Chondrocyte (in vitro differentiated cells): Measurements from ENCODE around the gene LRBA. TPM values are rescaled to one million over a fixed set of nuclear protein-coding genes. Genes with fewer than 3 reads are reported as not detected.
A peak's percentile ranks its signal among the peaks of the same experiment; 100 is the strongest.

ENCODE experiments used
- DNase-seq: peaks from one replicate; pipeline ENCODE4 v3.0.0; 2021; ENCODE audit warnings: mixed read lengths, low spot score
- H3K27ac Mint-ChIP-seq: one replicate; pipeline ENCODE4 v1.8.0; 2021; ENCODE audit warnings: mild to moderate bottlenecking, moderate library complexity, mixed read lengths; ENCODE audit not compliant: unreplicated experiment
- H3K27me3 Mint-ChIP-seq: 2 replicates; pipeline ENCODE4 v1.8.0; 2021; ENCODE audit warnings: low read depth, mixed read lengths
- H3K36me3 Mint-ChIP-seq: 2 replicates; pipeline ENCODE4 v1.8.0; 2021; ENCODE audit warnings: low read depth, mixed read lengths
- H3K4me1 Mint-ChIP-seq: 2 replicates; pipeline ENCODE4 v1.8.0; 2021; ENCODE audit warnings: low read depth, mild to moderate bottlenecking, mixed read lengths
- H3K4me3 Mint-ChIP-seq: one replicate; pipeline ENCODE4 v1.8.0; 2021; ENCODE audit warnings: mild to moderate bottlenecking, moderate library complexity, mixed read lengths; ENCODE audit not compliant: unreplicated experiment
- H3K9me3 Mint-ChIP-seq: 2 replicates; pipeline ENCODE4 v1.8.0; 2021; ENCODE audit warnings: low read depth, mixed read lengths
- CTCF ChIP-seq: fragments of 200-600 bp; sonication (generic); IDR thresholded peaks from 2 replicates; pipeline ENCODE4 v1.5.0; 2021; ENCODE audit warnings: antibody characterized with exemption, mild to moderate bottlenecking, moderate library complexity
- total RNA-seq: library from RNA; stranded (reverse); gene quantifications from 3 replicates; pipeline ENCODE4 v1.2.1, GENCODE V29; 2021

The LRBA gene
- total RNA-seq, 1 donor from 2014 or later = 19.7 TPM

- no peaks in the 10 kb centered on the region for H3K9me3 Mint-ChIP-seq
- TF ChIP-seq CTCF = no peak
- DNase-seq = no peak
- H3K4me3 Mint-ChIP-seq = no peak overlapping the region
- H3K36me3 Mint-ChIP-seq = peaks cover 31% of the 10 kb centered on the region
- no peak overlapping the region for H3K27ac Mint-ChIP-seq
- peaks cover 19% of the 10 kb centered on the region for H3K4me1 Mint-ChIP-seq
- H3K27me3 Mint-ChIP-seq = no peaks in the 10 kb centered on the region
Measured at GRCh38 chr4:150256841-150257730, 758.0 kb downstream of the LRBA start.

- Mint-ChIP-seq H3K9me3 (no peaks in the 10 kb centered on the region), H3K4me3 (no peak overlapping the region), H3K27ac (no peak overlapping the region), H3K27me3 (no peaks in the 10 kb centered on the region), H3K36me3 (peaks cover 35% of the 10 kb centered on the region), H3K4me1 (peaks cover 16% of the 10 kb centered on the region)
- TF ChIP-seq CTCF = no peak
- no peak for DNase-seq
Measured at GRCh38 chr4:150256225-150256620, 758.9 kb downstream of the LRBA start.

- TF ChIP-seq CTCF = no peak
- H3K27ac Mint-ChIP-seq = no peak overlapping the region
- H3K4me1 Mint-ChIP-seq = peaks cover 13% of the 10 kb centered on the region
- no peak overlapping the region for H3K4me3 Mint-ChIP-seq
- H3K36me3 Mint-ChIP-seq = peaks cover 32% of the 10 kb centered on the region
- H3K27me3 Mint-ChIP-seq = no peaks in the 10 kb centered on the region
- H3K9me3 Mint-ChIP-seq = no peaks in the 10 kb centered on the region
- no peak for DNase-seq
Measured at GRCh38 chr4:150255610-150256224, 759.4 kb downstream of the LRBA start.

- Mint-ChIP-seq H3K27me3 (no peaks in the 10 kb centered on the region), H3K36me3 (peaks cover 22% of the 10 kb centered on the region), H3K4me1 (peaks cover 11% of the 10 kb centered on the region), H3K9me3 (no peaks in the 10 kb centered on the region), H3K27ac (peak overlapping the region; percentile 14), H3K4me3 (no peak overlapping the region)
- no peak for DNase-seq
- TF ChIP-seq CTCF = no peak
Measured at GRCh38 chr4:150253965-150254630, 761.0 kb downstream of the LRBA start.

GRCh38 chr4:150253416-150253815 lies 761.7 kb downstream of the LRBA start:
- H3K9me3 Mint-ChIP-seq = no peaks in the 10 kb centered on the region
- H3K36me3 Mint-ChIP-seq = peaks cover 25% of the 10 kb centered on the region
- DNase-seq = no peak
- no peak overlapping the region for H3K27ac Mint-ChIP-seq
- peaks cover 6% of the 10 kb centered on the region for H3K4me1 Mint-ChIP-seq
- no peak for TF ChIP-seq CTCF
- no peaks in the 10 kb centered on the region for H3K27me3 Mint-ChIP-seq
- no peak overlapping the region for H3K4me3 Mint-ChIP-seq
